ENCODE data around the gene PARVA.

PARVA gene

GRCh38 chr11:12537778-12538401, 160.5 kb downstream of the PARVA start:
- no peak for DNase-seq

DNA sequence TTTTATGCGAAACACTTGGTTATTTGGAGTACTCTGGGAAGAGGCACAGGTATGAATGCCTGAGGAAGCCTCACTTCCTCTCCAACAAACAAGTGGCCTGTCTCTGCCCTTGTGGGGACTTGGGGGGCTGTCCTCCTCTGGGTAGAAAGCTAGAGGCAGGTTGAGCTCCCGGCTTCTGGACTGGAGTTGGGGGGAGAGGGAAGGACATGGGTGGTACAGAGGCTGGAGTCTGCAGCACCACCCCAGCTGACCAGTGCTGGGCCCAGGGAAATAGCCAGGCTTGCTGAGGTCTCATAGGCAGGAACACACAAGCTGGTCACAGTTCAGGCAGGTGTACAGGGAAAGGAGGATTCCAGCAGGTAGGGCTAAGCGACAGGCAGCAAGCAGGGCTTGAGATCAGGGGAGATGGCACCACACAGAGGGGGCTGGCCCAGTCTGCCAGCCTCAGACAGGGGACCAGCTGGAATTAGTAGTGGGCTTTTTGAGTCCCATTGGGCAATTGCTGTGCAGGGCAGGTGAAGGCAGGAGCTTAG, 161.6 kb downstream of the PARVA start:
- DNase-seq: no peak

DNA sequence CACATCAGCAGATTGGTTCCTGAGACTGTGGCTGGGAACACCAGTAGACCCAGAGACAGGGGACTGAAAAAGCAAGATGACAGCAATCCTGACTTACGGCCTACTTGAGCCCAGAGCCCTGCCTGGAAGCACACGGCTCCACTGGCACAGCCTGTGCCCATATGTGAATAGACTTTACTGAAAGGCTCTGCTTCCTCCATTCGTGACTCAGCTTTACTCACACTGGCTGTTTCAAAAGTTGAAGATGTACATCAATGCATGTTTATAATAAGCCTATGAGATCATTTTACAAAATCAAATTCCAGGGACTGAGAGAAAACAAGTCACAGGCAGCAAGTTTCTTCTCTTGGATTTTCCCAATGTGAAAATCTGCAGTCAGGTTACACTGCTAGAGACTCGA, 162.2 kb downstream of the PARVA start:
- DNase-seq: no peak

- no peak for DNase-seq
These were observed 162.8 kb downstream of the PARVA start for GRCh38 chr11:12540075-12540680.

DNA sequence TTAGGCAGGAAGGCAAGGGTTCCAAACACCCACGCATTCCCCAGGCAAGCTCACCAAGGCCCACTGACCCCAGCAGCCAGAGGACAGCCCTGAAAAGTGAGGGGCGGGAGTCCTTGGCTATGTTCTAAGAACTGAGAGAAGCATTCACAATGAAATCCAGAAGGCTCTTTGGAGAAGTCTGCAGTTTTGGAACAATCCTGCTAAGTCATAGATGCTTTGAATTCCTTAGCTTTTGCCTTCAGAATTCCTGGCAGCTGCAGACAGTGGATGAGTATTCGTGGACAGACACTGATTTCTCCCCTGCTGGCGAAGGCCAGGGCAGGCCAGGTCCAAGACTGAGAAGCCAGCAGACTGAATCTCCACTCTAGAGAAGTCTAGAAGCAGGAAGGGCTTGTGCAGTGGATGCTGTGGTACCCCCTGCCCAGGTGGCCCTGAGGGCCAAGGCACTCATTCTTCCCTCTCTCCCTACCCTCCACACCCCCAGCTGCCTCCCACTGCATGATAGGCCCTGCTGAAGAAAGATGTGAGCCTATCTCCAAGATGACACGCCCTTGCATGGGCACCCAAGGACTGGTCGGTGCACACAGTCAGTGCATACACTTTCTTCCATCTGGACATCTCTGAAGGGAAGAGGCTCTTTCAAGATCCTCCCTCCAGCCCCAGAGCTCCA, 163.7 kb downstream of the PARVA start:
- DNase-seq: no peak

DNA sequence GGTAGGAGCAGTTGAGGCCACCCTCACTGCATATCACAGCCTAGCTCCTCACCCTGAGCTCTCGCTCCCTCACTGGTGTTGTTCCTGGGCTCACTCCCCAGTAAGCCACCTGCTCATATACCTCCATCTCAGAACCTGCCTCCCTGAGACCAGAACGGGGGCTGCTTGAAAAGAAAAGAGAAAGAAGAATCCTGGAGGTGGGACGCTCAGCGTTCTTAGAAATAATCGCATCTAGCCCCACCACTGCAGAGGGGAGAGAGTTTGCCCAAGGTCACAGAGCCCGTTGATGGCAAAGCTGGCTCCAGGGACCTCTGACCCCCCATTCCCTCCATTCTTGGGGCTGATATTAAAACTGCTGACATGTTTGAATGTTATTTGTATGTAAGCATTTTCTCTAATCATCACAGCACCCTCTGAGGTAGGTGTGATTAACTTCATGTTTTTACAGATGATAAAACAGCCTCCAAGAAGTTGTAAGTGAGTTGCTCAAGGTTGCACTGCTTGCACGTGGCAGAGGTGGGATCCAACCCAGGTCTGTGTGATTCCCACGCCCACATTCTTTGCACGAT, 164.3 kb downstream of the PARVA start:
- no peak for DNase-seq

GRCh38 chr11:12542186-12542935, 165.0 kb downstream of the PARVA start:
- no peak for DNase-seq

DNA sequence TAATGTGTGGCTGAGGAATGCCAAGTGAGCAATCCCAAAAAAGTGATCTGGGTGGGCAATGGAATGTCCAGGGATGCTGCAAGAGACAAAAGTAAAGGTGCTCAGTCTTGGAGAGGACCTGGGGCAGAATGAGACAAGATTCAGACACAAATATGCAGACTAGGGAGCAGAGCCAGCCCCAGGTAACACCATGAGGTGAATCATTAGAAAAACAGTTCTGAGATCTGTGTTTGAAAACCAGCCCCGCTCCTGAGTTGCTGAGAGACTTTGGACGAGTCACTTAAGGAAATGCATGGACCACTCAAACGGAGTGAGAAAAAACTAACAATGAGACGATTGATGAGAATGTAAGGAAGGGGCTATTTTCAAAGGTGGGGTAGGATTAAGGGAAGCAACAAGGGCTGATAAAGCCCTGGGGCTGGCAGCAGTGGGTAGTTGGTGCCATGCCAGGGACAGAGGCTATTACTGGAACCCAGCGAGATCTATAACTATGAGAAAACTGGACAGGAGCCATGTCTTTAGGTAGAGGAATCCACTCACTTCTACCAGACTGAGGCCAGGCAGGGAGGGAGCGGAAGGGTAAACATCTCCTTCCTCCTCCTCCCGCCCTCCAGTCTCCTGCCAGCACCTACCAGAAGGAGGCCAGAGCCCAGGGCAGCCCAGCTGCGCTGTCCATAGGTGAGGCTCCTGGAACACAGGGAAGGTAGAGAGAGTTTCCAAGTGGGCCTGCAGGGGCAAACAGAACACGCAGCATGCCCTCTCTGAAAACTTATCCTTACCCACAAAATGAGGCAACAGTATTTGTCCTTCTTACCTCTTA, 166.4 kb downstream of the PARVA start:
- DNase-seq: no peak

- DNase-seq: no peak
These were observed 167.8 kb downstream of the PARVA start for GRCh38 chr11:12544986-12545775.

- DNase-seq: no peak
These were observed 168.8 kb downstream of the PARVA start for GRCh38 chr11:12546122-12546521.

DNA sequence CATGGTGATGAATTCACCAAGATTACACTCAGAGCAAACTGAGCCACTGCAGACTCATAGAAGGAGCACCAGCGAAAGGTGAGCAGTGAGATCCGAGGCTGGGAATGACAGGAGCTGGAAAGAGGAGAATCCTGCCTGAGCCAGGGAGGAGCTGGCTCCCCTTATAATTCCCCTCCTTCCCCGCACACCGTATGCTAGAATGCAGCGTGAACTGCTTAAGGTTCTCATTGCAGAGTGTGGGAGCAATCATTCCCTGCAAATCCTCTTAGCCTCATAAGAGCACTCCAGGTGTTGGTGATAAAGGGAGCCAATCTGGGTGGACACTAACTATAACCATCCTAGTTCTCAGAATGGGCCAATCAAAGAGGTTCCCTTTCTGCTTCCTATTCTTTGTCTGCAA, 169.3 kb downstream of the PARVA start:
- no peak for DNase-seq

DNA sequence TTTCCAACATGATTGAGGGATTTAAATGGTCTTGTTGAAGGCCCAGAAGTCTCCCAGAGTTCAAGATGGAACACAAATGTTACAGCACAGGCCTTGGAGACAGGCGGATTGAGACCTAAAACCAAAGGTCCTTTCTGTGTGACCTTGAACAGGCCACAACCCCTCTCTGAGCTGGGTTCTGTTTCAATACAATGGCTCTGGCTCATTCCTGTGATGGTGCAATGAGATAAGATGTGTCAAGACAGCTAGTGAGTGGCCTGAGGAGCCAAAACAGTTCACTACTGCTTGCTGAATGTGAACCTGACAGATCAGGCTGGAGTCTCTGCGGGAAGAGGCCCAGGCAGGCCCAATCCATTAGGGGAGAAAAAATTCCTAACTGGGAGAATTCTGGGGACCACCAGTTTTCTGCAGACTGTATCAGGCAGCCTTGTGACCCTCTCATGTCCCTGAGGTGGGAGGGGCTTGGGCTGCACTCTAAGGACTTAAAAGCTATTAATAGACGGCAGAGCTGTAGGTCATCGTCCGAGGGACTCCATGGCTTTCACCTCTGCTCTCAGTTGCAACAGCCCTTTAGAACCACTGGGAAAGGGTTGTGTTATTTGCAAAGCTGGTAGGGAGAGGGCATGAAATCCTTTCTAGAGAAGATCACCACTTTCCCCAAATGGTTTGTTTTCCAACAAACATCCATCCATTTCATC, 170.7 kb downstream of the PARVA start:
- no peak for DNase-seq

GRCh38 chr11:12552692-12553091, 175.3 kb downstream of the PARVA start:
- no peak for DNase-seq

DNA sequence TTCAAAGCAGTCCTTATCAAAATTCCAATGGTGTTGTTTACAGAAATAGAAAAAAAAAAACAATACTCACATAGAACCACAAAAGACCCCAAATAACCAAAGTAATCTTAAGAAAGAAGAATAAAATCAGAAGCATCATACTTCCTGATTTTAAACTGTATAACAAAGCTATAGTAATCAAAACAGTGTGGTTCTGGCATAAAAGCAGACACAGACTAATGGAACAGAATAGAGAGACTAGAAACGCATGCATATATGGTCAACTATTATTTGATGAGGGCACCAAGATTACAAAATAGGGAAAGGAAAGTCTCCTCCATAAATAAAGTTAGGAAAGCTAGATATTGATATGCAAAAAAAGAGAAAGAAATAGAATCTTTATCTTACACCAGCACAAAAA, 176.8 kb downstream of the PARVA start:
- no peak for DNase-seq

GRCh38 chr11:12556155-12556554, 178.8 kb downstream of the PARVA start:
- DNase-seq: no peak

GRCh38 chr11:12556788-12557384, 179.5 kb downstream of the PARVA start:
- no peak for DNase-seq

- DNase-seq: no peak
These were observed 181.6 kb downstream of the PARVA start for GRCh38 chr11:12559011-12559410.

GRCh38 chr11:12560362-12560761, 183.0 kb downstream of the PARVA start:
- no peak for DNase-seq

GRCh38 chr11:12560861-12561260, 183.5 kb downstream of the PARVA start:
- DNase-seq: no peak

DNA sequence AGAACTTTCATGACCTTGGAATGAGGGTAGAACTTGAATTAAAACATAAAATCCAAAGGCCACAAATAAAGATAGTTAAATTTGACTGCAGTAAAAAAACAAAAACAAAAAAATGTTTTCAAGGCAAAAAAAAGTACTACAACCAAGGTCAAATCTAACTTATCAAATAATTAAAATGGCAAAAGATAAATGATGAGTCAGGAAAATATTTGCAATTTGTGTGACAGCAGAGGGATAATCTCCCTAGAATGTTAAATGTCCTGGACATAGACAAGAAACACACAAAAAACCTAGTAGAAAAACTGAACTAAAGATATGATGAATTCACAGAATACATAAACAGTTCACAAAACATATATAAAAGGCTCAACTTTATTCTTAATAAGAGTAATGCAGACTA, 186.6 kb downstream of the PARVA start:
- no peak for DNase-seq
